Skin epidermis (tissue), 12 donors: ENCODE results near the gene VAV1.
"Not testable (repeated sequence)": the region's sequence is repeated elsewhere in the genome, so short reads cannot be mapped to it uniquely, and the experiment has no call there.

Experiments
- H3K27ac ChIP-seq, 21 experiments: fragments of 200-600 bp; sonication (generic) in 11 of 21; one replicate each; pipeline ENCODE4 v1.5.0; 2020; ENCODE audit warnings: mild to moderate bottlenecking in 3 of 21, inconsistent platforms in 2 of 21, moderate library complexity in 2 of 21
- H3K4me3 ChIP-seq, 7 experiments: fragments of 200-600 bp; sonication (generic) in 2 of 7; one replicate each; pipeline ENCODE4 v1.5.0; 2020; ENCODE audit warnings: inconsistent platforms in 2 of 7, mild to moderate bottlenecking in 2 of 7, moderate library complexity in 1 of 7

Gene VAV1

DNA sequence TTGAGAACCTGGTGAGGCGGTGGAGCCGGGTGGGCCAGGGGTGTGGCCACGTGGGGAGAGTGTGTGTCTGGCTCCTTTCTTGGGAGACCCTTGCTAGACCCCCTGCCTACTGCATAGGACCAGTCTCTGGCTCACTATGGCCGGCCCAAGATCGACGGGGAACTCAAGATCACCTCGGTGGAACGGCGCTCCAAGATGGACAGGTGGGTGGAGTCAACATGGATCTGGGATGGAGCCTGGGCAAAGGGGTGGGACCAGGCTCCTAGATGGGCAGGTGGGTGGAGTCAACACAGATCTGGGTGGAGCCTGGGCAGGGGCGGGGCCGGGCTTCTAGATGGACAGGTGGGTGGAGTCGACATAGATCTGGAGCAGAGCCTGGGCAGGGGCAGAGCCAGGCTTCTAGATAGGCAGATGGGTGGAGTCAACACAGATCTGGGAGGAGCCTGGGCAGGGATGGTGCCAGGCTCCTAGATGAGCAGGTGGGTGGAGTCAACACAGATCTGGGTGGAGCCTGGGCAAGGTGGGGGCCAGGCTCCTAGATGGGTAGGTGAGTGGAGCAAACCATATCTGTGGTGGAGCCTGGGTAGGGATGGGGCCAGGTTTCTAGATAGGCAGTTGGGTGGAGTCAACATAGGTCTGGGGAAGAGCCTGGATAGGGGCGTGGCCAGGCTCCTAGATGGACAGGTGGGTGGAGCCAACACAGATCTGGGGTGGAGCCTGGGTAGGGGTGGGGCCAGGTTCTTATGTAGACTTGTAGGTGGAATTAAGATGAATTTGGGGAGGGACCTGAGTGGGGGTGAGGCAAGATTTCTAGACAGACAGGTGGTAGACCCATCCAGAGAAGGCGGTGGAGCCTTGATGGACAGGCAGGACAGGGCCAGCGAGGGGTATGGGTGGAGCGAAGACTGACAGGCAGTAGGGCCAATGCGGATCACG, 56.5 kb downstream of the VAV1 start:
- peak overlapping the region in 1 of 7 experiments; percentile 9 for H3K4me3 ChIP-seq

DNA sequence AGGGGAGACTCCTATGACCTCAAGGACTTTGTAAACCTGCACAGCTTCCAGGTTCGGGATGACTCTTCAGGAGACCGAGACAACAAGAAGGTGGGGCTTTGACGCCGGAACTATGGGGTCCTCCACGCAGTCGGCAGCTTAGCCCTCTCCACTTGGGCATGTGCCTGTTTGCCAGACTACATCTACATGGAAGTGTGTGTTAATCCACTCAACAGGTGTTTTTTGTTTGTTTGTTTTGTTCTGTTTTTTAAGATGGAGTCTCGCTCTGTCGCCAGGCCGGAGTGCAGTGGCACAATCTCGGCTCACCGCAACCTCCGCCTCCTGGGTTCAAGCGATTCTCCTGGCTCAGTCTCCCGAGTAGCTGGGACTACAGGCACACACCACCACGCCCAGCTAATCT, 57.3 kb downstream of the VAV1 start:
- H3K27ac ChIP-seq, H3K4me3 ChIP-seq: not testable (repeated sequence)

More for the DNA sequence above, 56.5 kb downstream of the VAV1 start:
- no peak overlapping the region for H3K27ac ChIP-seq

- not testable (repeated sequence) for H3K4me3 ChIP-seq, H3K27ac ChIP-seq
Measured at GRCh38 chr19:6831084-6831483, 58.6 kb downstream of the VAV1 start.

DNA sequence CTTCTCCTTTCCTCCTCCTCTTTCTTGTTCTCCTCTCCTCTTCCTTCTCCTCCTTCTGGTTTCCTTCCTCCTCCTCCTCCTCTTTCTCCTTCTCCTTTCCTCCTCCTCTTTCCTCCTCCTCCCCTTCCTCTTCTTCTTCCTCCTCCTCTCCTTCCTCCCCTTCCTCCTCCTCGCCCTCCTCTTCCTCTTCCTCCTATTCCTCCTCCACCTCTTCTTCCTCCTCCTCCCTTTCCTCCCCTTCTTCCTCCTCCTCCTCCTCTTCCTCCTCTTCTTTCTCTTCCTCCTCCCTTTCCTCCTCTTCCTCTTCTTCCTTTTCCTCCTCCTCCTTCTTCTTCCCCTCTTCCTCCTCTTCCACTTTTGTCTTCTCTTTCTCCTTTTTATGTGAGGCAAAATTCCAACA, 59.9 kb downstream of the VAV1 start:
- Histone ChIP-seq H3K4me3 (no peak overlapping the region), H3K27ac (no peak overlapping the region)

- Histone ChIP-seq H3K27ac (no peak overlapping the region), H3K4me3 (no peak overlapping the region)
Measured at GRCh38 chr19:6833166-6833790, 60.8 kb downstream of the VAV1 start.

DNA sequence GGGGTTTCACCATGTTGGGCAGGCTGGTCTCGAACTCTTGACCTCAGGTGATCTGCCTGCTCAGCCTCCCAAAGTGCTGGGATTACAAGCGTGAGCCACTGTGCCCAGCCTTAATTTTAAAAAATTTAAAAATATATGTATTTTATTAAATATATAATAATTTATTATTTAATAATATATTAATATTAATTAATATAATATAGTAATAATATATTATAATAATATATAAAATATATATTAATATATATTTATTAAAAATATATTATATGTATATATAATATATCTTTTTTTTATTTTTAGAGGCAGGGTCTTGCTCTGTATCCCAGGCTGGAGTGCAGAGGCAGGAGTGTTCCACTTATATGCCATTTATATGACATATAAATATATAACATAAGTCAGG, 61.9 kb downstream of the VAV1 start:
- no peak overlapping the region for H3K27ac ChIP-seq
- no peak overlapping the region for H3K4me3 ChIP-seq

GRCh38 chr19:6835501-6835900, 63.0 kb downstream of the VAV1 start:
- Histone ChIP-seq H3K4me3 (no peak overlapping the region), H3K27ac (no peak overlapping the region)

- H3K27ac ChIP-seq = no peak overlapping the region
- no peak overlapping the region for H3K4me3 ChIP-seq
Measured at GRCh38 chr19:6837525-6837924, 65.0 kb downstream of the VAV1 start.

- H3K4me3 ChIP-seq = no peak overlapping the region
- no peak overlapping the region for H3K27ac ChIP-seq
Measured at GRCh38 chr19:6838062-6838655, 65.7 kb downstream of the VAV1 start.

DNA sequence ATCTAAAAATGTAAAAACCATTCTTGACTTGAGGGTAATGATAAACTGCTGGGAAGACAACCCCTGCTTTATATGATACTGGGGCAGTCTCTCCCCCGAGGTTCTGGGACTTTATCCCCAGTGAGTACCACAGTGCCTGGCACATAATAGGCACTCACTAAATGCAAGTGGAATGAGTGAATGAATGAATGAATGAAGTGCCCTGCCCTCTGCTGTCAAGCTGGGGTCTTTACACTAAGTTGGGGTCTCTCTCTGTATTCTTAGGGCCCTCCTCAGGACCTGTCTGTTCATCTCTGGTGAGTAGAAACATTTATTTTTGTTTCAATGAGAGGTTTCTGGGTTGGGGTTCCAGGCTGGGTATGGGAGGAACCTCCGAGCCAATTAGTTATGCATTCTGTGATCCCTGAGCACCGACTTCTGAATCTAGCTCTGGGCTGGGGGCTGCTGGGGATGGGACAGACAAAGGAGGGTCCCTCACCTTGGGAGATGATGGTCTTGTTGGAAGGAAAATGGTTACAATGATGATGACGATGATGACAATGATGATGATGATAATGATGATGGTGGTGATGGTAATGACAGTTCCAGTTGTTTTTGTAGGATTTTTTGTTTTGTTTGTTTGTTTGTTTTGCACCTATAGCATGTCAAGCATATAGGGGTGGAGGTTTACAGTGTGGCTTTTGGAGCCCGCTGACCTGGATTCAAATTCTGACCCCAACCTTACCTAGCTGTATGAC, 70.5 kb downstream of the VAV1 start:
- Histone ChIP-seq H3K4me3 (no peak overlapping the region), H3K27ac (no peak overlapping the region)

- H3K27ac ChIP-seq = no peak overlapping the region
- no peak overlapping the region for H3K4me3 ChIP-seq
Measured at GRCh38 chr19:6847828-6848200, 75.3 kb downstream of the VAV1 start.

DNA sequence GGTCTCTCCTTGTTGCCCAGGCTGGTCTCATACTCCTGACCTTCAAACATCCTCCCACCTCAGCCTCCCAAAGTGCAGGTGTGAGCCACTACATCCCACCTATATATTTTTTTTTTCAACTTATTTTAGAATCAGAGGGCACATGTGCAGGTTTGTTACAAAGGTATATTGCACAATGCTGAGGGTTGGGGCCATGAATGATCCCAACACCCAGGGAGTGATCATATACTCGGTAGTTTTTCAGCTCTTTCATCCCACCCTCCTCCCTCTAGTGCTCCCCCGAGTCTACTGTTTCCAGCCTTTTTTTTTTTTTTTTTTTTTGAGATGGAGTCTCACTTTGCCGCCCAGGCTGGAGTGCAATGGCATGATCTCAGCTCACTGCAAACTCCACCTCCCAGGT, 76.5 kb downstream of the VAV1 start:
- H3K4me3 ChIP-seq = no peak overlapping the region

DNA sequence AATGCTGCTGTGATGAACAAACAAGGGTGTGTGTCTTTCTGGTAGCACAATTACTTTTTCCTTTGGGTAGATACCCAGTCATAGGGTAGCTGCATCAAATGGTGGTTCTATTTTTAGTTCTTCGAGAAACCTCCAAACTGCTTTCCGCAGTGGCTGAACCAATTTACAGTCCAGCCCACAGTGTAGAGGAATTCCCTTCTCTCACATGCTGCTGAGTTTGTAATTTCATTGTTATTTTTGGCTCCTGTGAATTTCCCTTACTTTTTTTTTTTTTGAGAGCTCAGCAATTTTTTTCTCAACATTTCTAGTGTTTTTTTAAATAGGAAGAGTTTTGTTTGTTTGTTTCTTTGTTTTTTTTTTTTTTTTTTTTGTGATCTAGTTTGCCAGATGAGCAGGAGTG, 77.4 kb downstream of the VAV1 start:
- no peak overlapping the region for H3K4me3 ChIP-seq
- H3K27ac ChIP-seq = no peak overlapping the region

More for the DNA sequence above, 76.5 kb downstream of the VAV1 start:
- no peak overlapping the region for H3K27ac ChIP-seq

DNA sequence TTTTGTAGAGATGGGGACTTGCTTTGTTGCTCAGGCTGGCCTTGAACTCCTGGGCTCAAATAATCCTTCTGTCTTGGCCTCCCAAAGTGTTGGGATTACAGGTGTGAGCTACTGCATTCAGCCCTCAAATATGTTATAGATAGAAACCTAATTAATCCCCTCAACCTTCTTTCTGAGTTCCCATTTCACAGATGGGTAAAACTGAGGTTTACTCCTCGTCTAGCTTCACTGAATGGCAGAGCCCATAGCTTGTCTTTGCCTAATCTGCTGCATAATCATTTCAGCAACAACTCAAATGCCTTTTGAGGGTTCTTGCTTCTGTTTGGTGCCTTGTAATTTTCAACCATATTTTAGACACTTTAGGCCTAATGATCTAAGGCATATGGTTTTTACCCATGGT, 78.9 kb downstream of the VAV1 start:
- H3K27ac ChIP-seq = no peak overlapping the region
- no peak overlapping the region for H3K4me3 ChIP-seq

DNA sequence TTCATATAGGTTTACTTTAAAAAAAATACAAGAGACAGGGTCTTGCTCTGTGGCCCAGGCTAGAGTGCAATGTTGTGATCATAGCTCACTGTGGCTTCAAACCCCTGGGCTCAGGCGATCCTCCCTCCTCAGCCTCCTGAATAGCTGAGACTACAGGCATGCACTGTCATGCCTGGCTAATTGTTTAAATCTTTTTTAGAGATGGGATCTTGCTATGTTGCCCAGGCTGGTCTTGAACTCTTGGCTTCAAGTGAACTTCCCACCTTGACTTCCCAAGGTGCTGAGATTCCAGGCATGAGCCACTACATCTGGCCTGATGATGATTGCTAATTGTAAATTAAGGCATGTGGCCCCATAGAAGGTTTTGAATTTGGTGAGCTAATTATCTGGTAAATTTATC, 79.5 kb downstream of the VAV1 start:
- no peak overlapping the region for H3K27ac ChIP-seq
- no peak overlapping the region for H3K4me3 ChIP-seq

DNA sequence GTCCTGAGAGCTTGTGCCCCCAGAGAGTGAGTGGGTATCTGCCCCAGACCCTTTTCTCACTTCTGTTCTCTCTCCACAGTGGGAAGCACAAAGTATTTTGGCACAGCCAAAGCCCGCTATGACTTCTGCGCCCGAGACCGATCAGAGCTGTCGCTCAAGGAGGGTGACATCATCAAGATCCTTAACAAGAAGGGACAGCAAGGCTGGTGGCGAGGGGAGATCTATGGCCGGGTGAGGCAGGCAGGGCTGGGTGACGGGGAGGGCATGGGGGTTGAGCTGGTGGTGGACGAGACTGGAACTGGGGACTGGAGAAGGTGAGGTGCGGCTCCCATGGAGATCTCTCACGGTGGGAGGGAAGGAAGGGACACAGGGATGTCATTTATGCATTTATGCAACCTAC, 81.4 kb downstream of the VAV1 start:
- no peak overlapping the region for H3K27ac ChIP-seq
- H3K4me3 ChIP-seq = no peak overlapping the region

GRCh38 chr19:6854758-6855157, 82.2 kb downstream of the VAV1 start:
- Histone ChIP-seq H3K4me3 (no peak overlapping the region), H3K27ac (no peak overlapping the region)

GRCh38 chr19:6856749-6857372, 84.4 kb downstream of the VAV1 start:
- Histone ChIP-seq H3K27ac (no peak overlapping the region), H3K4me3 (no peak overlapping the region)

DNA sequence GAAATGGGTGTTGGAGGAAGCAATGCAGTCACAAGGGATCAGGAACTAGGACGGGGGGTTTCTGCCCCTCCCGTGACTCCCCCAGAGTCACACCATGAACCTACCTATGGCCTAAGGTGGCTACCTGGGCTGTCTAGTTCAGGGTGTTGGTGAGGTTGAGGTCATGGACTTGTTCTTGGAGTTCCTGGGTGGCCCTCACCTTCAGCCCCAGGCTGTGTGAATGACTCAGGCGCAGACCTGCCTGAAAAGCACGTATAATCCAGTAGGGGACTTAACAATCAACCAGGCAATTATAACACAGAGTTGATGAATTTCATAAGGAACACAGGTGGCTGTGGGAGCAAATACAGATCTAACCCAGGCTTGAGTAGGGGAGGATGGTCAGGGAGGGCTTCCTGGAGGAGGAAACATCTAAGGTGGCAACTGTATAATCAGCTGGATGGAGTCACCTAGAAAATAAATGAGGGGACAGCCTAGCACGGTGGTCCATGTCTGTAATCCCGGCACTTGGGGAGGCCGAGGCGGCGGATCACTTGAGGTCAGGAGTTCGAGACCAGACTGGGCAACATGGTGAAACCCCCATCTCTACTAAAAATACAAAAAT, 89.3 kb downstream of the VAV1 start:
- Histone ChIP-seq H3K4me3 (no peak overlapping the region), H3K27ac (peak overlapping the region in 3 of 21 experiments; percentile 2 to 17 (median 4))
